Measurements from ENCODE around the gene RAD51B. TPM values are rescaled to one million over a fixed set of nuclear protein-coding genes. Genes with fewer than 3 reads are reported as not detected.
A peak's percentile ranks its signal among the peaks of the same experiment; 100 is the strongest.
"Not testable (repeated sequence)": the region's sequence is repeated elsewhere in the genome, so short reads cannot be mapped to it uniquely, and the experiment has no call there.

The RAD51B gene
- total RNA-seq, 4 donors from 2014 or later, result 6.2 to 39.9 (median 12.9) TPM

GRCh38 chr14:68301219-68301618 lies 481.6 kb downstream of the RAD51B start:
- H3K9me3 ChIP-seq, result peaks cover 0 to 11% (median 4%) of the 10 kb centered on the region in 3 donors
- no peaks in the 10 kb centered on the region for H3K36me3 ChIP-seq
- DNase-seq, result no peak
- WGBS, 2 donors, result 50 to 80% methylated on average over 1 of the region's 1 CpG
- H3K27ac ChIP-seq, result no peak overlapping the region
- TF ChIP-seq POLR2A (IDR thresholded peaks at IDR 0.05) (no peak), CTCF (IDR thresholded peaks at IDR 0.05) (no peak)
- intact Hi-C loops (cut with DNase I), result no loop called here
- H3K27me3 ChIP-seq, result no peaks in the 10 kb centered on the region
- peaks cover 0 to 11% (median 0%) of the 10 kb centered on the region in 3 donors for H3K4me1 ChIP-seq
- H3K4me3 ChIP-seq, result no peak overlapping the region

- intact Hi-C loops (cut with DNase I); DNase-seq; H3K36me3 ChIP-seq; H3K4me3 ChIP-seq; H3K27me3 ChIP-seq; H3K27ac ChIP-seq: not testable (repeated sequence)
- peaks cover 0 to 11% (median 4%) of the 10 kb centered on the region in 3 donors for H3K9me3 ChIP-seq
- 90 to 100% methylated on average over 2 of the region's 2 CpGs for WGBS, 2 donors
- peaks cover 5 to 25% (median 11%) of the 10 kb centered on the region in 3 donors for H3K4me1 ChIP-seq
These were observed 483.4 kb downstream of the RAD51B start for GRCh38 chr14:68302938-68303337.

- Histone ChIP-seq H3K4me1 (peaks cover 5 to 47% (median 15%) of the 10 kb centered on the region in 3 donors), H3K27ac (peak overlapping the region in 1 of 4 donors; percentile 15), H3K9me3 (peaks cover 0 to 11% (median 4%) of the 10 kb centered on the region in 3 donors), H3K27me3 (no peaks in the 10 kb centered on the region), H3K4me3 (no peak overlapping the region), H3K36me3 (no peaks in the 10 kb centered on the region)
- WGBS, 2 donors, result 90 to 91% methylated on average over 2 to 4 of the region's 4 CpGs
- intact Hi-C loops (cut with DNase I), result no loop called here
- DNase-seq, result no peak
- TF ChIP-seq CTCF (IDR thresholded peaks at IDR 0.05) (no peak), POLR2A (IDR thresholded peaks at IDR 0.05) (no peak)
These were observed 486.2 kb downstream of the RAD51B start for GRCh38 chr14:68305738-68306137.

- intact Hi-C loops (cut with DNase I), result no loop called here
- Histone ChIP-seq H3K36me3 (no peaks in the 10 kb centered on the region), H3K4me3 (no peak overlapping the region), H3K27ac (peak overlapping the region in 1 of 4 donors; percentile 61), H3K4me1 (peaks cover 5 to 47% (median 15%) of the 10 kb centered on the region in 3 donors), H3K9me3 (peaks cover 0 to 11% (median 4%) of the 10 kb centered on the region in 3 donors), H3K27me3 (no peaks in the 10 kb centered on the region)
- 70 to 84% methylated on average over 4 of the region's 4 CpGs for WGBS, 2 donors
- DNase-seq, result no peak
- no peak for TF ChIP-seq POLR2A (IDR thresholded peaks at IDR 0.05)
- TF ChIP-seq CTCF (IDR thresholded peaks at IDR 0.05), result no peak
These were observed 486.8 kb downstream of the RAD51B start for GRCh38 chr14:68306265-68306933.

- intact Hi-C loops (cut with DNase I), result no loop called here
These were observed 487.6 kb downstream of the RAD51B start for GRCh38 chr14:68306934-68307789.

More at GRCh38 chr14:68306934-68307789, 487.6 kb downstream of the RAD51B start:
- WGBS, 2 donors, result 52 to 66% methylated on average over 8 of the region's 8 CpGs
- H3K4me3 ChIP-seq, result no peak overlapping the region
- no peak for DNase-seq
- H3K4me1 ChIP-seq, result peaks cover 5 to 47% (median 15%) of the 10 kb centered on the region in 3 donors
- H3K36me3 ChIP-seq, result no peaks in the 10 kb centered on the region
- no peak for TF ChIP-seq POLR2A (IDR thresholded peaks at IDR 0.05)
- TF ChIP-seq CTCF (IDR thresholded peaks at IDR 0.05), result no peak
- H3K9me3 ChIP-seq, result peaks cover 0 to 9% (median 3%) of the 10 kb centered on the region in 3 donors
- no peaks in the 10 kb centered on the region for H3K27me3 ChIP-seq
- H3K27ac ChIP-seq, result peak overlapping the region in 3 of 4 donors; percentile 61 to 73 (median 72)
